ENCODE data around the gene COL24A1.

DNA sequence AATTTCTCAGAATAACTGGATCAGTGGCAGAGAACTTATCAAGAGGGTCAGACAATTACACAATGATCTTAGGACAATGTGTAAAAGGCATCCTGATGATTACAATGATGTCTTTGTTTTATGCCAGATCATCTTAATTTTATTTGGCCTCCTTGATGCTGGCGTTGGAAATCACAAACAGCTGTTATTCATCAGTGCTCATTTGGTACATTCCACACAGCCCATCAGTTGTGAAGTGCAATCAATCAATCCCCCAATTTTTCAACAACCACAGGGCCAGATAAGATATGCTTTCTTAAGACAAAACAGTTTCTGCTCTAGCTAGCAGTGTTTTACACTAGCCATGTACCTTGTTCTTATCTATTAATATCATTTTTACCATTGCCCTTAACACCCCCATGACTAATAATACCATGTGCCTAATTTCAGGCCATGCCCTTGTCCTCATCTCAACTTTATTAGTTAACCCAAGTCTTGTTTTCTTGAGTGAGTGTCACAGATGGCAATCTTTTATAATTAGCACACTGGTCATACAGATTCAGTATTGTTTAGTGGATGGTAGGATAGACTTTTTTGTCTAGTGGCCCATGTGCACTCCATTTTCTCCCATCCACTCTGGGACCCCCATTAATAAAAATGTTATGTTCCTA, 40.8 kb upstream of the COL24A1 start:
- TF ChIP-seq, protein P1, sequence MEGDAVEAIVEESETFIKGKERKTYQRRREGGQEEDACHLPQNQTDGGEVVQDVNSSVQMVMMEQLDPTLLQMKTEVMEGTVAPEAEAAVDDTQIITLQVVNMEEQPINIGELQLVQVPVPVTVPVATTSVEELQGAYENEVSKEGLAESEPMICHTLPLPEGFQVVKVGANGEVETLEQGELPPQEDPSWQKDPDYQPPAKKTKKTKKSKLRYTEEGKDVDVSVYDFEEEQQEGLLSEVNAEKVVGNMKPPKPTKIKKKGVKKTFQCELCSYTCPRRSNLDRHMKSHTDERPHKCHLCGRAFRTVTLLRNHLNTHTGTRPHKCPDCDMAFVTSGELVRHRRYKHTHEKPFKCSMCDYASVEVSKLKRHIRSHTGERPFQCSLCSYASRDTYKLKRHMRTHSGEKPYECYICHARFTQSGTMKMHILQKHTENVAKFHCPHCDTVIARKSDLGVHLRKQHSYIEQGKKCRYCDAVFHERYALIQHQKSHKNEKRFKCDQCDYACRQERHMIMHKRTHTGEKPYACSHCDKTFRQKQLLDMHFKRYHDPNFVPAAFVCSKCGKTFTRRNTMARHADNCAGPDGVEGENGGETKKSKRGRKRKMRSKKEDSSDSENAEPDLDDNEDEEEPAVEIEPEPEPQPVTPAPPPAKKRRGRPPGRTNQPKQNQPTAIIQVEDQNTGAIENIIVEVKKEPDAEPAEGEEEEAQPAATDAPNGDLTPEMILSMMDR (IDR thresholded peaks at IDR 0.05): no peak
- TF ChIP-seq, protein P2, sequence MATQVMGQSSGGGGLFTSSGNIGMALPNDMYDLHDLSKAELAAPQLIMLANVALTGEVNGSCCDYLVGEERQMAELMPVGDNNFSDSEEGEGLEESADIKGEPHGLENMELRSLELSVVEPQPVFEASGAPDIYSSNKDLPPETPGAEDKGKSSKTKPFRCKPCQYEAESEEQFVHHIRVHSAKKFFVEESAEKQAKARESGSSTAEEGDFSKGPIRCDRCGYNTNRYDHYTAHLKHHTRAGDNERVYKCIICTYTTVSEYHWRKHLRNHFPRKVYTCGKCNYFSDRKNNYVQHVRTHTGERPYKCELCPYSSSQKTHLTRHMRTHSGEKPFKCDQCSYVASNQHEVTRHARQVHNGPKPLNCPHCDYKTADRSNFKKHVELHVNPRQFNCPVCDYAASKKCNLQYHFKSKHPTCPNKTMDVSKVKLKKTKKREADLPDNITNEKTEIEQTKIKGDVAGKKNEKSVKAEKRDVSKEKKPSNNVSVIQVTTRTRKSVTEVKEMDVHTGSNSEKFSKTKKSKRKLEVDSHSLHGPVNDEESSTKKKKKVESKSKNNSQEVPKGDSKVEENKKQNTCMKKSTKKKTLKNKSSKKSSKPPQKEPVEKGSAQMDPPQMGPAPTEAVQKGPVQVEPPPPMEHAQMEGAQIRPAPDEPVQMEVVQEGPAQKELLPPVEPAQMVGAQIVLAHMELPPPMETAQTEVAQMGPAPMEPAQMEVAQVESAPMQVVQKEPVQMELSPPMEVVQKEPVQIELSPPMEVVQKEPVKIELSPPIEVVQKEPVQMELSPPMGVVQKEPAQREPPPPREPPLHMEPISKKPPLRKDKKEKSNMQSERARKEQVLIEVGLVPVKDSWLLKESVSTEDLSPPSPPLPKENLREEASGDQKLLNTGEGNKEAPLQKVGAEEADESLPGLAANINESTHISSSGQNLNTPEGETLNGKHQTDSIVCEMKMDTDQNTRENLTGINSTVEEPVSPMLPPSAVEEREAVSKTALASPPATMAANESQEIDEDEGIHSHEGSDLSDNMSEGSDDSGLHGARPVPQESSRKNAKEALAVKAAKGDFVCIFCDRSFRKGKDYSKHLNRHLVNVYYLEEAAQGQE (IDR thresholded peaks at IDR 0.05; ENCODE audit: insufficient read depth in 1 of 2, low read depth in 2 of 2, low read length in 1 of 2): no peak
- TF ChIP-seq POLR2AphosphoS5 (IDR thresholded peaks at IDR 0.05; ENCODE audit: low read depth, low read length) (no peak), SIN3A (IDR thresholded peaks at IDR 0.05; ENCODE audit: borderline replicate concordance, insufficient read depth, low read depth, low read length) (no peak), TCF7L2 (IDR thresholded peaks at IDR 0.05; ENCODE audit: low read depth, low read length) (no peak)

Data from Panc1 (cell line).